HG03039 (cell line): ENCODE data around the gene GPR84.
A peak's percentile ranks its signal among the peaks of the same experiment; 100 is the strongest.
"Not testable (repeated sequence)": the region's sequence is repeated elsewhere in the genome, so short reads cannot be mapped to it uniquely, and the experiment has no call there.

Experiments
- ATAC-seq: cut with Tn5 transposase; IDR thresholded peaks from one replicate; pipeline ENCODE4 v1.9.1; 2021; ENCODE audit warnings: mild to moderate bottlenecking, moderate library complexity; ENCODE audit not compliant: unreplicated experiment

GPR84 gene

DNA sequence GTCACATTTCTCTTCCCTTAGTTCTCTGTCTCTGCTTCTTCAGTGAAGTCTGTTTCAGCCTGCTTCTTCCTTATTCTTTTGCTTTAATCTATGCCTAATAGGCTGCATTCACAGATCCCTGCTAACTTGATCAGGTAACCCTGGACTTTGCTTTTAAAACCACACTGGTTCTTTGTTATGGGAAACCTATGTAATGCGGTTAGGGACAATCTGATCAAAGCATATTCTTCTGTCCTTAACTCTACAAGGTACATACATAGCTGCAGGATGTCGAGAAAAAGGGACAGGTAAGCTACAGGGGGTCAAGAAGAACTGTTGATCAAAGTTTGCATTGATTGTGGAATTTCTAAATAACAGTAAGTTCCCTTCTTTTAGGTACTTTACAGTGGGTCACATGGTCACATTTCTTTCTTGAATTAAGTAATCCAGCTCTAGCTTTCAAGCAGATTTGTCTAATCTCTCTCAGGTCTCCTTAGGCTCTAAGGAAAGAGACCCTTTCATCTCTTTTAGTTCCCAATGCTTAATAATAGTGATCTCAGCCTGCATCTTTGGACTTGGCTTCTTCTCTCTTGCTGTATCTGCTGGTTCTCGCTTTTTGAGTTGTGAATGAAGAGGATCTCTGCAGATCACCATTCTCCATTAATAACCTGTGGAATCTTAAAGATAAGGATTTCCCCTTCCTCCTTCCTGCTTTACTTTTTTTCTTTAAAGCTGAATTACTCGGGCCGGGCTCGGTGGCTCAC, 35.5 kb downstream of the GPR84 start:
- no peak for ATAC-seq

DNA sequence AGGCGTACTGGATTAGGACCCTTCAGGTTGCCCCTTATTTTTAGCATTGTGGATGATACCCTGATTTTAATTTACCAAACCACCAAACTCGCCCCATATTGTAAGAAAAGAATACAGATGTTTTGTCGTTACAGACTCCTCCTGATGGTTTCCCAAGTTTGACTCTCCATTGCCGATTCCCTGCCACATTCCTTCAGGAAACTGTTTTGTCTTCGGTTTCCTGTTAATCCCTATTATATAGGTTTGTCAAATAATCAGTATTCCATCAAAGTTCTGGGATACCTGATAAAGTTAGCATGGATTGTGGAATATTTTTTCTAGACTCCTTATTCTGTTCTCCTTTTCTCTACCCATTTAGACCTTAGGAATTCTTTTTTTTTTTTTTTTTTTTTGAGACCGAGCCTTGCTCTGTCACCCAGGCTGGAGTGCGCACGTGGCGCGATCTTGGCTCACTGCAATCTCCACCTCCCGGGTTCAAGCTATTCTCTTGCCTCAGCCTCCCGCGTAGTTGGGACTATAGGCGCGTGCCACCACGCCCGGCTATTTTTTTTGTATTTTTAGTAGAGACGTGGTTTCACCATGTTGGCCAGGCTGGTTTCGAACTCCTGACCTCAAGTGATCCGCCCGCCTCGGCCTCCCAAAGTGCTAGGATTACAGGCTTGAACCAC, 38.7 kb downstream of the GPR84 start:
- not testable (repeated sequence) for ATAC-seq

DNA sequence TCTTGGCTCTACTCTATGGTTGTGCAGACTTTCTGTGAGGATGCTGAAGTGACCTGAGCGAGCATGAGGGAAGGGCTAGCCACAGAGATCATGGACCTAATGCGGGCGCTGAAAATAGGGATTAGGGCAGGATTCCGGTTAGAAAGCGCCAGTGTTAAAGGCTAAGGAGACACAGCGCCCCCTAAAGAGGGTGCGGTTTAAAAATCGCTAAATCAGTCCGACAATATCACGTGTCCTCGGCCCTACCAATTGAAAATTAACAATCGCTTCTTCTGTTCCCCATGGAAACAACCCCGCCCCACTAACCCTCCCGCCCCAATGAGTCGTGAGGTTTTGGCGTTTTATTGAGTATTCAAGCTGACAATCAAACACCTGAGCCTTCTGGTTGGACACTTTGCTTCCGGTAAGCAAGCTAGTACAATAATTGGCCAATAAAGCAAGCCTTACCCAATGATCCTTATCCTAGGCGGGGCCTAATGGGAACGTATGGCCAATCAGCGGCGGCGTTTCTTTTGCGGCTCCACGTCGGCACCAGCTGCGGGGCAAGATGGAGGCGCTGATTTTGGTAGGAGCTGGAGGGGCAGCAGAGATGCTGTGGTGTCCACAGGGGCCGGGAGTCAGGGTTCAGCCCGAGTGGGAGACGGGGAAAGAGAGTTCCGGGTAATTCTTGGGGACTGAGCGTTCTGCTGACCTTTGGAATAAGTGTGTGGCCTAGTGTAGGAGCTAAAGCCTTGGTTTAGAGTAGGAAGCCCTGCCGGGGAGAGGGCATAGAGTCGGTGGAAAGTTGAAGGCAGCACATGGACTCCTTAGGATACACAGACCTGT, 39.5 kb downstream of the GPR84 start, which contains the start of gene COPZ1:
Gene COPZ1 (plus strand): TSS at position 515 of the 825 bp plus-strand sequence. CDS start 33 bp downstream, at position 548.
- peak; percentile 98 for ATAC-seq

DNA sequence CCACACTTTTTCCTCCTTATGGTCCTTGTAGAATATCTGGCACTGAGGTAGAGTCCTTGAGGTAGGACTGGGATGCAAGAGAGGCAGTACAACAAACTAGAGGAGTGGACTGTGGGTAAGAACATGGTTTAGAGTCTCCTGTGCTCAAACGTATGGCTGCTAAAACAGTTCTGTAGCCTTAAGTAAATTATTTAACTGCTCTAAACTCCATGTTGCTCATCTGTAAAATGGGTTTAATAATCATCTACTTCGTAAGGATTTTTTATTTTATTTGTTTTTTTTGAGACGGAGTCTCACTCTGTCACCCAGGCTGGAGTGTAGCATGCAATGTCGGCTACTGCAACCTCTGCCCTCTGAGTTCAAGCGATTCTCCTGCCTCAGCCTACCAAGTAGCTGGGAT, 42.9 kb downstream of the GPR84 start:
- no peak for ATAC-seq
